Thoracic aorta (tissue), 2 donors: ENCODE measurements around the gene RPL13. TPM values are rescaled to one million over a fixed set of nuclear protein-coding genes. Genes with fewer than 3 reads are reported as not detected.

Source experiments
- ATAC-seq: fragments of 150-250 bp; one replicate; pipeline ENCODE4 v1.8.0; 2017; ENCODE audit warnings: low read depth; ENCODE audit not compliant: insufficient number of reproducible peaks, low FRiP score
- DNase-seq: peaks from one replicate; pipeline ENCODE4 v3.0.0-alpha.2; 2020; ENCODE audit warnings: low spot score
- H3K27ac ChIP-seq, 2 donors: fragments of 200-600 bp; sonication (generic); 1 replicate in 1 of 2; 2 replicates in 1 of 2; pipeline ENCODE4 v1.5.1; 2016; ENCODE audit warnings: mild to moderate bottlenecking in 2 of 2, moderate library complexity in 2 of 2
- H3K27me3 ChIP-seq: fragments of 200-600 bp; sonication (generic); replicated peaks from 2 replicates; pipeline ENCODE4 v1.6.0; 2016; ENCODE audit warnings: mild to moderate bottlenecking; ENCODE audit not compliant: insufficient read depth
- H3K36me3 ChIP-seq: fragments of 200-600 bp; sonication (generic); one replicate; pipeline ENCODE4 v1.5.1; 2016
- H3K4me1 ChIP-seq, 2 donors: fragments of 200-600 bp; sonication (generic); 1 replicate in 1 of 2; 2 replicates in 1 of 2; pipeline versions ENCODE4 v1.5.1 to v1.6.0; 2016; ENCODE audit warnings: low read depth in 2 of 2, mild to moderate bottlenecking in 1 of 2; ENCODE audit not compliant: control insufficient read depth in 1 of 2
- H3K4me3 ChIP-seq: fragments of 200-600 bp; sonication (generic); 2 replicates; pipeline ENCODE4 v1.5.1; 2016; ENCODE audit warnings: mild to moderate bottlenecking
- H3K9me3 ChIP-seq: fragments of 200-600 bp; sonication (generic); 2 replicates; pipeline ENCODE4 v1.5.1; 2016
- total RNA-seq, 2 donors: library from RNA; depleted of rRNA; stranded (reverse); fragments of >200 nt; gene quantifications; one replicate each; pipeline versions ENCODE4 v1.1.0 to v1.2.3, GENCODE V29; 2016
- TF ChIP-seq, protein P1 (sequence below): fragments of 200-600 bp; sonication (generic); IDR thresholded peaks from one replicate; pipeline ENCODE4 v1.5.1; 2019; ENCODE audit warnings: antibody characterized with exemption

Gene RPL13
- total RNA-seq, 2 donors from 2014 or later: 3,914 to 4,192 TPM

DNA sequence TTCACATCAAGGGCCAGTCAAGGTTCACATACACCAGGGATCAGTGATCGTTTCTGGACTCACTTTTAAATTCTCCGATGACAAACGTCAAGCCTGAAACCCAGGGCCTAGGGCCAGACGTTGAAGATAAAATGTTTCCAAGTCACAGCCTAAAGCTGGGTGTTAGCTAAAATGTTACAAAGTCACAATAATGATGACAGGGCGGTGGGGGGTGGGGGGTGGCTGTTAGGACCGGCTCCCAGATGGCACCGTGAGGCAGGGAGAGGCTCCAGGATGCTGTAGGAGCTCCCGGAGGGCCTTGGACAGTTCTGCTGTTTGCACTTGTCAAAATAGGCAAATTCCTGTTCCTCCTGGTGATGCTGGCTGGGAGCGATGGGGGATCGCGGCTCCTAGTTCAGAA is 16.4 kb upstream of the RPL13 start:
- H3K4me1 ChIP-seq: no peaks in the 10 kb centered on the region
- ATAC-seq: no peak
- H3K27me3 ChIP-seq: no peaks in the 10 kb centered on the region
- H3K9me3 ChIP-seq: no peaks in the 10 kb centered on the region
- DNase-seq: no peak
- H3K4me3 ChIP-seq: no peak overlapping the region
- TF ChIP-seq, protein P1, sequence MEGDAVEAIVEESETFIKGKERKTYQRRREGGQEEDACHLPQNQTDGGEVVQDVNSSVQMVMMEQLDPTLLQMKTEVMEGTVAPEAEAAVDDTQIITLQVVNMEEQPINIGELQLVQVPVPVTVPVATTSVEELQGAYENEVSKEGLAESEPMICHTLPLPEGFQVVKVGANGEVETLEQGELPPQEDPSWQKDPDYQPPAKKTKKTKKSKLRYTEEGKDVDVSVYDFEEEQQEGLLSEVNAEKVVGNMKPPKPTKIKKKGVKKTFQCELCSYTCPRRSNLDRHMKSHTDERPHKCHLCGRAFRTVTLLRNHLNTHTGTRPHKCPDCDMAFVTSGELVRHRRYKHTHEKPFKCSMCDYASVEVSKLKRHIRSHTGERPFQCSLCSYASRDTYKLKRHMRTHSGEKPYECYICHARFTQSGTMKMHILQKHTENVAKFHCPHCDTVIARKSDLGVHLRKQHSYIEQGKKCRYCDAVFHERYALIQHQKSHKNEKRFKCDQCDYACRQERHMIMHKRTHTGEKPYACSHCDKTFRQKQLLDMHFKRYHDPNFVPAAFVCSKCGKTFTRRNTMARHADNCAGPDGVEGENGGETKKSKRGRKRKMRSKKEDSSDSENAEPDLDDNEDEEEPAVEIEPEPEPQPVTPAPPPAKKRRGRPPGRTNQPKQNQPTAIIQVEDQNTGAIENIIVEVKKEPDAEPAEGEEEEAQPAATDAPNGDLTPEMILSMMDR: no peak
- no peak overlapping the region for H3K27ac ChIP-seq
- H3K36me3 ChIP-seq: peaks cover 41% of the 10 kb centered on the region

DNA sequence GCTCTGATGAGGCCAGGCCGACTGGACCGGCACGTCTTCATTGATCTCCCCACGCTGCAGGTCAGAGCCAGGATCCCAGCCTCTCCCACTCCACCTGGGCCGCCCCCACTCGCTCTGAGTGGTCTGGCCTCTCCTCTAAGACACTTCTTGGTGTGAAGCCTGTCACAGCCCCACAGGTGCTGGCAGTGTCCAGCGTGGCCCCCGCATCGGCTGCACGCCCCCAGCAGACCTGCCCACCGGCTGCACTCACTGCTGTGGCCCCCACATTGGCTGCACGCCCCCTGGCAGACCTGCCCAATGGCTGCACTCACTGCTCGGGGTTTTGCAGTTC is 15.8 kb upstream of the RPL13 start:
- H3K36me3 ChIP-seq: peaks cover 47% of the 10 kb centered on the region
- TF ChIP-seq, protein P1: no peak
- H3K27me3 ChIP-seq: no peaks in the 10 kb centered on the region
- ATAC-seq (no peak), DNase-seq (no peak)
- H3K4me3 ChIP-seq: no peak overlapping the region
- no peak overlapping the region for H3K27ac ChIP-seq
- H3K9me3 ChIP-seq: no peaks in the 10 kb centered on the region
- no peaks in the 10 kb centered on the region for H3K4me1 ChIP-seq

DNA sequence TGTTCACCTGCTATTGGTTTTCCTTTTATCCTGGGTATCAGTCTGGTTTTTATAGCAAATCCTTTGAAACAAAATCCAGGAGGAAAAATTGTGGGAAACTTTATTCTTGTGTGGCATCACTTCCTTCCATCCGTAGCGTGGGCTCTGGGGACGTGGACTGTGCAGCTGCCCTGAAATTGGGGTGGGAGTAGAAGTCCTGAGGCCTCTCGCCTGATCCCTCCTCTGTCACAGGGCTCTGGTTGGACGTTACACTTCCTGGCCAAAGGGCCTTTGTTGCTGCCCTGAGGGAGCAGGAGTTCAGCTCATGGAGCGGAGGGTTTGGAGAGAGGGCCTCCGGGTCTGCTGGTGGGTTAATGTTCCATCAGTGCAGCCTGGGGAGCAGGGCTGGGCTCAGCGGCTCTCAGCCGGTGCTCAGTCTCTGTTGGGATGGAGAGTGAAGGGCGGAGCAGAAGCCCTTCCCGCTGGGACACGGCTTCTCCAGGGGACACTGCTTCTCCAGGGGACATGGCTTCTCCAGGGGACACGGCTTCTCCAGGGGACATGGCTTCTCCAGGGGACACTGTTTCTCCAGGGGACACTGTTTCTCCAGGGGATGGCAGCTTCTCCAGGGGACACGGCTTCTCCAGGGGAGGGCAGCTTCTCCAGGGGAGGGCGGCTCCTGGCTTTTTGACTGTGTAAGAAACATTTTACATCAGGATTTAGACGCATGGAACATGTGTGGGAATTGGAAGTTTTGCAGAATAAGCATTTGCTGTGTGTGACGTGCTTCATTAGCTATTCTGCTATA is 15.2 kb upstream of the RPL13 start:
- TF ChIP-seq, protein P1: no peak
- H3K4me3 ChIP-seq: no peak overlapping the region
- H3K9me3 ChIP-seq: no peaks in the 10 kb centered on the region
- DNase-seq (no peak), ATAC-seq (no peak)
- no peaks in the 10 kb centered on the region for H3K4me1 ChIP-seq
- H3K27me3 ChIP-seq: no peaks in the 10 kb centered on the region
- H3K36me3 ChIP-seq: peaks cover 51% of the 10 kb centered on the region
- H3K27ac ChIP-seq: no peak overlapping the region

DNA sequence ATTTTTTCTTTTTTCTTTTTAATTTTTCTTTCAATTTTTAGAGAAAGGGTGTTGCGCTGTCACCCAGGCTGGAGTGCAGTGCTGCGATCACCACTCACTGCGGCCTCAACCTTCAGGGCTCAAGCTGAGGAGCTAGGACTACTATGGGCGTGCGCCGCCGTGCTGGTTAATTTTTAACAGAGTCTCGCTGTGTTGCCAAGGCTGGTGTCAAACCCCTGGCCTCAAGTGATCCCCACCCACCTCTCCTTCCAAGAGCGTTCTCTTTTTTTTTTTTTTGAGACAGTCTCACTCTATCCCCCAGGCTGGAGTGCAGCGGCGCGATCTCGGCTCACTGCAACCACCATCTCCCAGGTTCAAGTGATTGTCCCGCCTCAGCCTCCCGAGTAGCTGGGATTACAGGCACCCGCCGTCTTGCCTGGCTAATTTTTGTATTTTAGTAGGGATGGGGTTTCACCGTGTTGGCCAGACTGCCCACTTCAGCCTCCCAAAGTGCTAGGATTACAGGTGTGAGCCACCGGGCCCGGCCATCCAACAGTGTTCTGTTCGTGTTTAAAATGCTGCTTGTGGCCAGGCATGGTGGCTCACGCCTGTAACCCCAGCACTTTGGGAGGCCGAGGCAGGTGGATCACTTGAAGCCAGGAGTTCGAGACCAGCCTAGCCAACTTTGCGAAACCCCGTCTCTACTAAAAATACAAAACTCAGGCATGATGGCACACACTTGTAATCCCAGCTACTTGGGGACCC is 14.5 kb upstream of the RPL13 start:
- Histone ChIP-seq H3K4me1 (no peaks in the 10 kb centered on the region), H3K27ac (no peak overlapping the region), H3K9me3 (no peaks in the 10 kb centered on the region), H3K36me3 (peaks cover 59% of the 10 kb centered on the region), H3K4me3 (no peak overlapping the region), H3K27me3 (no peaks in the 10 kb centered on the region)
- TF ChIP-seq, protein P1: no peak
- no peak for DNase-seq
- ATAC-seq: no peak

DNA sequence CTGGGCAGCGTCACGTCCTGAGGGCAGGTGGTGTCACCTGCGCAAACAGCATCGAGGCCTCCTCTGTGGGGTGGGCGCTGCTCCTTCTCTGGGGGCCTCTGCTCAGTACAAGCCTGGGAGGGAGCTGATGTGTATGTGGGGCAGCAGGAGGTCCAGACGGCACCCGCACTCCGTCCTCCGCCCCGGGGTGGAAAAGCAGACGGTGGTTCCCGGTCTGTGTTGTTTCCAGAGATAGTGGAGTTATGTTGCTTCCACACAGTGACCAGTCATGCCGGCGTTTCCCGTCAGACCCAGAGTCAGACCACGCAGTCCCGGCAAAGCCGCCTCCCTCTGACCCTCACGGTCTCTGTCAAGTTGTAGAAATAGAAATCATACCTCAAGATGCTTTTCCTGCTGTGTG is 13.7 kb upstream of the RPL13 start:
- H3K4me3 ChIP-seq: no peak overlapping the region
- H3K27me3 ChIP-seq: no peaks in the 10 kb centered on the region
- DNase-seq (no peak), ATAC-seq (no peak)
- no peaks in the 10 kb centered on the region for H3K9me3 ChIP-seq
- H3K4me1 ChIP-seq: no peaks in the 10 kb centered on the region
- H3K27ac ChIP-seq: no peak overlapping the region
- TF ChIP-seq, protein P1: no peak
- H3K36me3 ChIP-seq: peaks cover 57% of the 10 kb centered on the region
